ENCODE measurements around the gene ST14.

GRCh38 chr11:130129922-130130321 is 29.7 kb upstream of the ST14 start:
- TF ChIP-seq ZNF274 (IDR thresholded peaks at IDR 0.05; ENCODE audit: low read depth, low read length) (no peak), SUZ12 (IDR thresholded peaks at IDR 0.05; ENCODE audit: extremely low read depth, insufficient read depth, insufficient read length) (no peak), YY1 (IDR thresholded peaks at IDR 0.05; ENCODE audit: insufficient read depth, insufficient read length) (no peak)

Measured in NT2/D1 (cell line).